NB4 (cell line): ENCODE results near the gene MUC12.

ENCODE experiments used
- DNase-seq: peaks from one replicate; pipeline ENCODE4 v3.0.0; 2010; ENCODE audit warnings: low read depth
- H3K4me3 ChIP-seq: one replicate; pipeline ENCODE4 v1.5.1; 2011; ENCODE audit warnings: mild to moderate bottlenecking, low read depth, low read length, moderate library complexity
- MYC ChIP-seq: IDR thresholded peaks from 2 replicates; pipeline ENCODE4 v1.6.1; 2011; ENCODE audit warnings: low read depth, low read length
- POLR2A ChIP-seq: IDR thresholded peaks from 2 replicates; pipeline ENCODE4 v1.6.1; 2011; ENCODE audit warnings: mild to moderate bottlenecking; ENCODE audit not compliant: insufficient read length; ENCODE audit errors: extremely low read depth
- TF ChIP-seq, protein P1 (sequence below): IDR thresholded peaks from one replicate; pipeline ENCODE4 v1.5.1; 2012; ENCODE audit warnings: low read depth, low read length
- TF ChIP-seq, protein P2 (sequence below): IDR thresholded peaks from 2 replicates; pipeline ENCODE4 v1.6.1; 2011; ENCODE audit warnings: low read depth, low read length

Gene MUC12

DNA sequence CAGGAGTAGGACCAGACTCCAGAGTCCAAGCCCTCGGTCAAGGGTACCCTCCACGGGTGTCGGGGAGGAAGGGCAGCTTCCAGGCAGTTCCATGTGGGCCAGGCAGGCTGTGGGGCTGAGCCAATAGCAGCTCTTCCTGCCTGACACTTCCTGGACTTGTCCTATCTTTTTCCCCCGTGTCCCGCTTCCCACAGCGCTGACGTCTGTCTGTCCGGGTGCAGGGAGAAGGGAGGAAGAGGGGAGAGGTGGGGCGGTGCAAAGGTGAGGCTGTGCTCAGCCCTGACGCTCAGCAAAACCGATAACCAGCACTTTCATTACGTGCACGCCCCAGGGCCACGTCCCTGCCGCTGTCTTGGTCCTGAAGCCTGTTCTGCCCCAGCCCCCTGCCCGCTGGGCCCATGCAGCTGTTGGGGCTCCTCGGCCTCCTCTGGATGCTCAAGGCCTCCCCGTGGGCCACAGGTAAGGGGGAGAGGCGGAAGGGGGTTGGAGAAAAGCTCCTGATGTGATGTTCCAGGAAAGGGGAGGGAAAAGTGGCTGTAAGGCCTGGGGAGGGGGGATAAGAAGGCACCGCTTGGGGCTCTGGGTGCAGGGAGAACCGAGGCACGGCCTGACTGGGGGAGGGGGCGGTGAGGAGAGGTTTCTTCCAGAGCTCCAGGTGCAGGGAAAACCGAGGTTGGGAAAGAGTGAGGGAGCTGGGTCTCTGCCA is 20.0 kb upstream of the MUC12 start, which contains the start of gene MUC3A:
Gene MUC3A, plus strand, starts transcription at position 308 of the 706 bp plus-strand sequence. Its CDS starts 91 bp downstream, at position 399.
- H3K4me3 ChIP-seq: no peak within 1 kb of the TSS

DNA sequence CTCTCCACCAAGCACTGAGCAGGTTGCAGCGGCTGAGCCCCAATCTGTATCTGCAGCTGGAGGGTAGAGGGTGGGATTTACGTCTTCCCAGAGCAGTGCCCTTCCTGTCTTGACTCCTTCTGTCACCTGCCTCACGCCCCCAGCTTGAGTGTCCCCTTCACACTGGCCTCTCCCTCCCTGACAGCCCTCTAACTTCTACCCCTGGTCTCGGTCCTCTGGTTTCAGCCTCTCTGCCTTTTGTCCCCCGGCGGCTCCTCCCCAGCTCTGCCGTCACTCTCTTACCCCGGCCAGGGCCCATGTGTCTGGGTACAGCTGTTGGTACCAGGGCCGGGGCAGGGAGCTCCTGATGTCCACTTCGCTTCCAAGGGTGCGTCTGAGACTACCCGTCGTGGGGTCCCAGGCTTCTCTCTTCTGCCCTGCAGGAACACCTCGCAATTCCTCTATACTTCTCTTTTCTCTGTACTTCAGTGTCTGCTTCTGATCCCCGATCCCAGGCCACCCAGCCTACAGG is 19.4 kb upstream of the MUC12 start:
- TF ChIP-seq POLR2A (no peak), MYC (no peak)
- TF ChIP-seq, protein P1, sequence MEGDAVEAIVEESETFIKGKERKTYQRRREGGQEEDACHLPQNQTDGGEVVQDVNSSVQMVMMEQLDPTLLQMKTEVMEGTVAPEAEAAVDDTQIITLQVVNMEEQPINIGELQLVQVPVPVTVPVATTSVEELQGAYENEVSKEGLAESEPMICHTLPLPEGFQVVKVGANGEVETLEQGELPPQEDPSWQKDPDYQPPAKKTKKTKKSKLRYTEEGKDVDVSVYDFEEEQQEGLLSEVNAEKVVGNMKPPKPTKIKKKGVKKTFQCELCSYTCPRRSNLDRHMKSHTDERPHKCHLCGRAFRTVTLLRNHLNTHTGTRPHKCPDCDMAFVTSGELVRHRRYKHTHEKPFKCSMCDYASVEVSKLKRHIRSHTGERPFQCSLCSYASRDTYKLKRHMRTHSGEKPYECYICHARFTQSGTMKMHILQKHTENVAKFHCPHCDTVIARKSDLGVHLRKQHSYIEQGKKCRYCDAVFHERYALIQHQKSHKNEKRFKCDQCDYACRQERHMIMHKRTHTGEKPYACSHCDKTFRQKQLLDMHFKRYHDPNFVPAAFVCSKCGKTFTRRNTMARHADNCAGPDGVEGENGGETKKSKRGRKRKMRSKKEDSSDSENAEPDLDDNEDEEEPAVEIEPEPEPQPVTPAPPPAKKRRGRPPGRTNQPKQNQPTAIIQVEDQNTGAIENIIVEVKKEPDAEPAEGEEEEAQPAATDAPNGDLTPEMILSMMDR: no peak
- TF ChIP-seq, protein P2, sequence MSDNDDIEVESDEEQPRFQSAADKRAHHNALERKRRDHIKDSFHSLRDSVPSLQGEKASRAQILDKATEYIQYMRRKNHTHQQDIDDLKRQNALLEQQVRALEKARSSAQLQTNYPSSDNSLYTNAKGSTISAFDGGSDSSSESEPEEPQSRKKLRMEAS: no peak
- no peak overlapping the region for H3K4me3 ChIP-seq
- no peak for DNase-seq

More for the DNA sequence above, 20.0 kb upstream of the MUC12 start, which contains the start of gene MUC3A:
- DNase-seq: no peak
- TF ChIP-seq, protein P2: no peak
- no peak for TF ChIP-seq POLR2A
- TF ChIP-seq, protein P1: no peak
- TF ChIP-seq MYC: no peak

DNA sequence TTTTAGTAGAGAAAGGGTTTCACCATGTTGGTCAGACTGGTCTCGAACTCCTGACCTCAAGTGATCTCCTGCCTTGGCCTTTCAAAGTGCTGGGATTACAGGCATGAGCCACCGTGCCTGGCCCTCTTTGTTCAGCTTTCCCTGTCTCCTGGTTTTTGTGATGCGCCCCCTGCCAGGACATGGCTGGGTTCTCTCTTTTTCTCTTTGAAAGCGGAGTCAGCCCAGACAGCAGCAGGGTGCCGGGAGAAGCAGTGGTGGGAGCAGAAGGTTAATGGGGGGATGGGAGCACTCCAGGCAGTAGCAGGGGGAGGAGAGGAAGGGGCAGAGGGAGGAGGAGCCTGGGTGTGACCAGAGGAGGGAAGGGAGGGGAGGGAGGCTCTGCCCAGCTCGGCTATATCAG is 18.2 kb upstream of the MUC12 start:
- DNase-seq: no peak
- no peak overlapping the region for H3K4me3 ChIP-seq
- TF ChIP-seq, protein P1: no peak
- TF ChIP-seq MYC (no peak), POLR2A (no peak)
- TF ChIP-seq, protein P2: no peak

DNA sequence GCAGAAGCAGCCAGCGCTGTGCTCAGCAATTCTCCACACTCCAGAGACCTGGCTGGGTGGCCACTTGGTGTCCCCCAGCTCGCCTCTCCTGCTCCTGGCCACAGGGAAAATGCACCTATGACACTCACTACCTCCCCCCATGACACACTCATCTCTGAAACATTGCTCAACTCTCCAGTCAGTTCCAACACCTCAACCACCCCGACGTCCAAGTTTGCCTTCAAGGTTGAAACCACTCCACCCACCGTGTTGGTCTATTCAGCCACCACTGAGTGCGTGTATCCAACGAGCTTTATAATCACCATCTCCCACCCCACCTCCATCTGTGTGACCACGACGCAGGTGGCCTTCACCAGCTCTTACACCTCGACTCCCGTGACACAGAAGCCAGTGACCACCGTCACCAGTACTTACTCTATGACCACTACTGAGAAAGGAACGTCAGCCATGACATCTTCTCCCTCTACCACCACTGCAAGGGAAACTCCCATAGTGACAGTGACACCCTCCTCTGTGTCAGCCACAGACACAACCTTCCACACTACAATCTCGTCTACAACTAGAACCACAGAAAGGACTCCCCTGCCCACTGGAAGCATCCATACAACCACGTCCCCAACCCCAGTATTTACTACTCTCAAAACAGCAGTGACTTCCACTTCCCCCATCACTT is 17.3 kb upstream of the MUC12 start:
- no peak overlapping the region for H3K4me3 ChIP-seq
- DNase-seq: no peak
- no peak for TF ChIP-seq MYC
- TF ChIP-seq, protein P2: no peak
- TF ChIP-seq POLR2A: no peak
- TF ChIP-seq, protein P1: no peak

DNA sequence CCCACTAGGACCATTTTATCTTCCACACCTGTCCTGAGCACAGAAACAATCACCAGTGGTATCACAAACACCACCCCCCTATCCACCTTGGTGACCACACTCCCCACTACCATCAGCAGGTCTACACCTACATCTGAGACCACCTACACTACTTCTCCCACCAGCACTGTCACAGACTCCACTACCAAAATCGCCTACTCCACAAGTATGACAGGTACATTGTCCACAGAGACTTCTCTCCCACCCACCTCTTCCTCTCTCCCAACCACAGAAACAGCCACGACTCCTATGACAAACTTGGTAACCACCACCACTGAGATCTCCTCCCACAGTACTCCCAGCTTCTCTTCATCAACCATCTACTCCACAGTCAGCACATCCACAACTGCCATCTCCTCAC is 16.7 kb upstream of the MUC12 start:
- no peak for DNase-seq
- TF ChIP-seq, protein P2: no peak
- TF ChIP-seq MYC: no peak
- no peak for TF ChIP-seq POLR2A
- TF ChIP-seq, protein P1: no peak
- H3K4me3 ChIP-seq: no peak overlapping the region
